HG03064 (cell line): ENCODE results near the gene EARS2.
"Not testable (repeated sequence)": the region's sequence is repeated elsewhere in the genome, so short reads cannot be mapped to it uniquely, and the experiment has no call there.

Source experiments
- ATAC-seq: cut with Tn5 transposase; IDR thresholded peaks from one replicate; pipeline ENCODE4 v1.9.1; 2021; ENCODE audit warnings: low read depth; ENCODE audit not compliant: unreplicated experiment

Gene EARS2

GRCh38 chr16:23530062-23530461 is 27.1 kb downstream of the EARS2 start:
- ATAC-seq = no peak

- ATAC-seq = no peak
Measured at GRCh38 chr16:23528644-23529310, 28.4 kb downstream of the EARS2 start.

- no peak for ATAC-seq
Measured at GRCh38 chr16:23527961-23528643, 29.0 kb downstream of the EARS2 start.

GRCh38 chr16:23524886-23525285 is 32.3 kb downstream of the EARS2 start:
- ATAC-seq = no peak

- ATAC-seq = no peak
Measured at GRCh38 chr16:23523876-23524385, 33.2 kb downstream of the EARS2 start.

GRCh38 chr16:23523321-23523720 is 33.8 kb downstream of the EARS2 start:
- ATAC-seq = no peak

GRCh38 chr16:23521965-23522364 is 35.2 kb downstream of the EARS2 start:
- ATAC-seq = no peak

DNA sequence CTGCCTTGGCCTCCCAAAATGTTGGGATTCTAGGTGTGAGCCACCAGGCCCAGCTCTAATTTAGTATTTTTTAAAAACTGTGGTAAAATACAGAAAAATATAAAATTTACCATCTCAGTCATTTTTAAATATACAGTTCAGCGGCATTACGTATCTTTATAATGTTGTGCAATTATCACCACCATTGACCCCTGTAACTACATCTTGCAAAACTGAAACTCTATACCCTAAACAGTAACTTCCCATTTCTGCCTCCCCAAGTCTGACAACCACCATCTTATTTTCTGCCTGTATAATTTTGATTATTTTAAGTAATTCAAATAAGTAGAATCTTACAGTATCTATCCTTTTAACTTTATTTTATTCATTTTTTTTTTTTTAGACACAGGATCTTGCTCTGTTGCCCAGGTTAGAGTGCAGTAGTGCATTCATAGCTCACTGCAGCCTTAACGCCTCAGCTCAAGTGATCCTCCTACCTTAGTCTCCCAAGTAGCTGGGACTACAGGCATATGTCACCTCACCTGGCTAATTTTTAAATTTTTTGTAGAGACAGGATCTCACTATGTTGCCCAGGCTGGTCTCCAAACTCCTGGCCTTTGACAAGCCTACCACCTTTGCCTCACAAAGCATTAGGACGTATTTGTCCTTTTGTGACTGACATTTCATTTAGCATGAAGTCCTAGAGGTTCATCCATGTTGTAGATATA is 36.0 kb downstream of the EARS2 start:
- no peak for ATAC-seq

DNA sequence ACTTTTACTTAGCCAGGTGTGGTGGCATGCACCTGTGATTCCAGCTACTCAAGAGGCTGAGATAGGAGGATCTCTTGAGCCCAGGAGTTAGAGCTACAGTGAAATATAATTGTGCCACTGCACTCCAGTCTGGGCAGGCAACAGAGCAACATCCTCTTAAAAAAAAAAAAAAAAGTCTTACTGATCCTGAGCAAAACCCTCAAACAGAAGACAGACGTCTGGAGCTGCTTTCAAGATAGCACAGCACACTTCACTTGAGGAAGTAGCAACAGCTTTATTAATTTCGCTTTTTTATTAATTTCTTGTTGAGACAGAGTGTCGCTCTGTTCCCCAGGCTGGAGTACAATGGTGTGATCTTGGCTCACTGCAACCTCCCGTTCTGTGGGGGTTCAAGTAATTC is 36.6 kb downstream of the EARS2 start:
- no peak for ATAC-seq

DNA sequence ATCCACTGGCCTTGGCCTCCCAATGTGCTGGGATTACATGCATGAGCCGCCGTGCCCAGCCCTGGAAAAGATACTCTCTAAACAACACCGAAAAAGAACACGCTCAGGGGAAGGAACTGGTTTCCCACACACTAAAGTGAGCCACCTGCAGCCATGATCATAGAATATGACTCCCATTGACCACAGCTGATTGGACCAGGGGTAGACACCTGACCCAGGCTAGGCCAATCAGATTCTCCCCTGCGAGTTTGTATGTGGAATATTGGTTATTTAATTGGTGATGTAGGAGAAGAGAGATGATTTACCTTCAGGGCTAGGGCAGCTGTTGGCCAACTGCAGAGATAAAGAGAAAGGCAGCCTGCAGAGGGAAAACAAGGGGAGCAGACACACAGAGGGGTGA is 37.9 kb downstream of the EARS2 start:
- ATAC-seq = no peak

- no peak for ATAC-seq
Measured at GRCh38 chr16:23518435-23518891, 38.7 kb downstream of the EARS2 start.

- no peak for ATAC-seq
Measured at GRCh38 chr16:23516366-23517137, 40.6 kb downstream of the EARS2 start.

GRCh38 chr16:23515881-23516280 is 41.3 kb downstream of the EARS2 start:
- ATAC-seq = no peak

DNA sequence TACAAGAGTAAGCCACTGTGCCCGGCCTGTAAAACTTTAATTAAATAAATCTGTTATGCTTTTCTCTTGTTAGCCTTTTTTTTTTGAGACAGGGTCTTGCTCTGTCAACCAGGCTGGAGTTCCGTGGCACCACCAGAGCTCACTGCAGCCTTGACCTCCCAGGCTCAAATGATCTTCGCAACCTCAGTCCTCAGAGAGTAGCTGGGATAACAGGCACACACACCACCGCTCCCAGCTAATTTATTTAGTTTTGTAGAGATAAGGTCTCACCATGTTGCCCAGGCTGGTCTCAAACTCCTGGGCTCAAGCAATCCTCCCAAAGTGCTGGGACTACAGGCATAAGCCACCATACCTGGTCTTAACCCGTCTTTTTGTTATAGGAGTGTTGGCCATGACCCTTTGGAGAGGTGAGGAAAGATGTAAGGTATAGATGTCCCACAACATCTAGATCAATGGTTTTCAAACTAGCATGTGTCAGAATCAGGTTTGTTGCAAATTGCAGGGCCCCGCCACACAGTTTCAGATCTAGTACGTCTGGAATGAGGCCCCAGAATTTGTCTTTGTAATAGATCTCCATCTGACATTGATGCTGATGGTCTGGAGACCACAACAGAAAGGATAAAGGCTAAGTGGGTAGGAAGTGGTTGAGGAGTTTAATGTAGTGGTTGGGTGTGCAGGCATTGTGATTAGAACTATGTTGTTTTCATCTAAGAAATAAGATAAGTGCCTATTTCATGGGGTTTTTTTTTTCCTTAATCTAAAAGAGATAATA is 42.6 kb downstream of the EARS2 start:
- no peak for ATAC-seq

- no peak for ATAC-seq
Measured at GRCh38 chr16:23512168-23512695, 44.9 kb downstream of the EARS2 start.

- ATAC-seq = no peak
Measured at GRCh38 chr16:23511731-23512130, 45.4 kb downstream of the EARS2 start.

DNA sequence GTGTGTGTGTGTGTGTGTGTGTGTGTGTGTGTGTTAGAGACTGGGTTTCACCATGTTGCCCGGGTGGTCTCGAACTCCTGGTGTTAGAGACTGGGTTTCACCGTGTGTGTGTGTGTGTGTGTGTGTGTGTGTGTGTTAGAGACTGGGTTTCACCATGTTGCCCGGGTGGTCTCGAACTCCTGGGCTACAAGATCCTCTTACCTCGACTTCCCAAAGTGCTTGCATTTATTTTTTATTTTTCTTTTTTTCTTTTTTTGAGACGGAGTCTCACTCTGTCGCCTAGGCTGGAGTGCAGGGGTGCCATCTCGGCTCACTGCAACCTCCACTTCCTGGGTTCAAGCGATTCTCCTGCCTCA is 46.3 kb downstream of the EARS2 start:
- not testable (repeated sequence) for ATAC-seq

DNA sequence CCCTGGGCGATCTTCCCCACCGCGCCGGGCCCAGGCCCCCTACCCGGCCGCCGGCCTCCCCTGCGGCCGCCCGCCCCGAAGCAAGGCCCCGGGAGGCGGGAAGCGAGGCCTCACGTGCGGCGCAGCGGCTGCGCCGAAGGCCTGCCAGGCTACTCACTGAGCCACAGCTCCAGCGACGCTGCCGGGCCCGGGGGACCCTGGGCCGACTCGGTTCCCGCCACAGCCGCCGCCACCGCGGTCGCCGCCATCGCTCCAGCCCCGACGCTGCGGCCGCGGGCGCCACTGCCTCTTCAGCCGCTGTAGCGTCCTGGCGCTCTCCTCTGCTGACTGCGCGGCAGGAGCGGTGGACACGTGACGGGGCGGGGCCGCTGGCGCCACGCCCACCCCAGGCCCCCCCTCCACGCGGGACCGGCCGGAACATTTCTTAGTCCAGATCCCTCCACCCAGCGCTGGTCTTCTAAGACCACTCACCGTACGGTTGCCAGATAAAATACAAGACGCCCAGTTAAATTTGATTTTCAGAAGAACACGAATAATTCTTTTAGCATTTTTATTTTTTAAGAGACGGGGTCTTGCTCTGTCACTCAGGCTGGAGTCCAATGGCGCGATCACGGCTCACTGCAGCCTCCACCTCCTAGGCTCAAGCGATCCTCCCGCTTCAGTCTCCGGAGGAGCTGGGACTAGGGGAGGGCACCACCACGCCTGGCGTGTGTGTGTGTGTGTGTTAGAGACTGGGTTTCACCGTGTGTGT is 46.8 kb downstream of the EARS2 start, which contains the start of gene GGA2:
Gene GGA2 (minus strand): TSS at position 331 of the 751 bp plus-strand sequence. CDS start 83 bp downstream, at position 248.
- ATAC-seq = peak; percentile 63

GRCh38 chr16:23509782-23510163 is 47.4 kb downstream of the EARS2 start:
- no peak for ATAC-seq
